Activated CD4-positive, alpha-beta T cell treated with anti-CD3 and anti-CD28 coated beads for 4 hours (primary cell): ENCODE data around the gene PAF1.
"Not testable (repeated sequence)": the region's sequence is repeated elsewhere in the genome, so short reads cannot be mapped to it uniquely, and the experiment has no call there.

Experiments used
- DNase-seq, 2 donors: peaks; one replicate each; pipeline ENCODE4 v3.0.0-alpha.2; 2020

PAF1 gene

GRCh38 chr19:39381910-39382611 is 8.8 kb downstream of the PAF1 start:
- DNase-seq, result no peak

GRCh38 chr19:39380521-39381502 is 10.1 kb downstream of the PAF1 start:
- DNase-seq, result no peak

- no peak for DNase-seq
These were observed 11.0 kb downstream of the PAF1 start for GRCh38 chr19:39379865-39380396.

- DNase-seq, result not testable (repeated sequence)
These were observed 11.5 kb downstream of the PAF1 start for GRCh38 chr19:39379366-39379765.

GRCh38 chr19:39377373-39378362 is 13.2 kb downstream of the PAF1 start:
- DNase-seq, result no peak

- DNase-seq, result no peak
These were observed 15.0 kb downstream of the PAF1 start for GRCh38 chr19:39375929-39376328.

GRCh38 chr19:39372941-39373340 is 18.0 kb downstream of the PAF1 start:
- no peak for DNase-seq

- DNase-seq, result no peak
These were observed 18.7 kb downstream of the PAF1 start for GRCh38 chr19:39372047-39372802.

GRCh38 chr19:39370735-39371134 is 20.2 kb downstream of the PAF1 start:
- DNase-seq, result no peak

GRCh38 chr19:39369200-39369599 is 21.7 kb downstream of the PAF1 start:
- no peak for DNase-seq

GRCh38 chr19:39365531-39365930 is 25.4 kb downstream of the PAF1 start:
- no peak for DNase-seq

GRCh38 chr19:39363901-39364457 is 26.9 kb downstream of the PAF1 start:
- DNase-seq, result no peak

GRCh38 chr19:39362682-39363657 is 27.9 kb downstream of the PAF1 start:
- DNase-seq, result no peak

GRCh38 chr19:39360599-39360998 is 30.3 kb downstream of the PAF1 start:
- no peak for DNase-seq

- no peak for DNase-seq
These were observed 31.9 kb downstream of the PAF1 start for GRCh38 chr19:39359026-39359425.

GRCh38 chr19:39356647-39357046 is 34.3 kb downstream of the PAF1 start:
- DNase-seq, result no peak

- no peak for DNase-seq
These were observed 34.8 kb downstream of the PAF1 start for GRCh38 chr19:39356073-39356472.

GRCh38 chr19:39355253-39355652 is 35.7 kb downstream of the PAF1 start:
- DNase-seq, result no peak

GRCh38 chr19:39352381-39353255 is 38.3 kb downstream of the PAF1 start:
- no peak for DNase-seq
